Midbrain (tissue), 1 donor: ENCODE data around the gene RNPS1.
A peak's percentile ranks its signal among the peaks of the same experiment; 100 is the strongest.

ENCODE experiments used
- DNase-seq: peaks from one replicate; lab custom pipeline; 2025; lab: John Stamatoyannopoulos, UW

Gene RNPS1

DNA sequence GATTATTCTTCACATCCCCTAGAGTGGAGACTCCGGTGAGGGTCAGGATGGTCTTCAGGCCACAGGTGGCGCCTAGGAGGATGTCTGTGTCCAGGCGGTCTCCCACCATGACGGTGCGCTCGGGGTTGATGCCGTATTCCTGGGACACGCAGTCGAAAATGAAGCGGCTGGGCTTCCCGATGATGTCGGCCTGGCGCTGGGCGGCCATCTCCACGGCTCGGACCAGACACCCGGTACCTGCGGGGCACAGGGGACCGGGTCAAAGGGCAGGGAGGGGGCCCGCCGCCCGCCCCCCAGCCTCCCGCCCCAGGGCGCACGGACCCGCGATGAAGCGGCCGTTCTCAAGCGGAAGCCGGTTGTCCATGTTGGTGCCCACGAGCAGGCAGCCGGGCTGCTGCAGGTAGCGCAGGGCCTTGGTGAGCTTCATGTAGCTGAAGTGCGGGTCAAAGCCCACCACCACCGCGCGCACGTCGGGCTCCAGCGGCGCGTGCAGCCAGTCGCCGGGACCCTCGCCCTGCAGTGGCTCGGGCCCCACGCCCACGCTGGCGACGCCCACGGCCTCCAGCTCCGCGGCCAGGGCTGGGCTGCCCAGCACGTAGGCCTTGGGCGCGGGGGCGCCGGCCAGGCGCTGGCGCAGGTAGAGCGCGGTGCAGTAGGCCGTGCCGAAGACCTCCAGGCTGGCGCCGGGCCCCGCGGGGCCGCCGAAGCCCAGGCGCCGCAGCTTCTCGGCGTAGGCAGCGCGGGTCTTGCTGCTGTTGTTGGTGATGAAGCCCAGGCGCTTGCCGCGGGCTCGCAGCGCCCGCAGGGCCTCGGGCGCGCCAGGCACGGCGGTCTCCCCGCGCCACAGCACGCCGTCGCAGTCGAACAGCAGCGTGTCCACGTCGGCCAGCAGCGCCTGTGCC is 53.9 kb downstream of the RNPS1 start:
- no peak for DNase-seq

GRCh38 chr16:2212362-2213324 is 55.3 kb downstream of the RNPS1 start:
- no peak for DNase-seq

GRCh38 chr16:2211923-2212347 is 56.0 kb downstream of the RNPS1 start:
- DNase-seq: no peak

GRCh38 chr16:2210386-2211365 is 57.2 kb downstream of the RNPS1 start, which contains the start of gene BRICD5:
TSS of gene BRICD5 (minus strand) at chr16:2210863. CDS start at chr16:2210833, 30 bp downstream.
- no peak for DNase-seq

DNA sequence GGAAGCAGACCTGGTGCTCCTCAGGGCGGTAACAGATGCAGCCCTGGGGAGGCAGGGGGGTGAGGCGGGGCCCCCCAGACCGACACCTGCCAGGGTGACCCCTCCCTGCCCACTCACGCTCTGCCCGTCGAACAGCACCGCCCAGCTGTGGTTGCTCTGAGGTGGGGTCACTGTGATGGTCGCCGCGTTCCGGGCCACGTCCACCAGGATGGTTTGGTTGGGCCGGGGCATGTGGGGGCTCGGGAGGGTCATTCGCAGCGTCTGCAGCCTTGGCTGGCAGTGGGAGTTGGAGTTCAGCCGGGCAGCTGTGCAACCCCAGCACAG is 58.0 kb downstream of the RNPS1 start:
- DNase-seq: no peak

DNA sequence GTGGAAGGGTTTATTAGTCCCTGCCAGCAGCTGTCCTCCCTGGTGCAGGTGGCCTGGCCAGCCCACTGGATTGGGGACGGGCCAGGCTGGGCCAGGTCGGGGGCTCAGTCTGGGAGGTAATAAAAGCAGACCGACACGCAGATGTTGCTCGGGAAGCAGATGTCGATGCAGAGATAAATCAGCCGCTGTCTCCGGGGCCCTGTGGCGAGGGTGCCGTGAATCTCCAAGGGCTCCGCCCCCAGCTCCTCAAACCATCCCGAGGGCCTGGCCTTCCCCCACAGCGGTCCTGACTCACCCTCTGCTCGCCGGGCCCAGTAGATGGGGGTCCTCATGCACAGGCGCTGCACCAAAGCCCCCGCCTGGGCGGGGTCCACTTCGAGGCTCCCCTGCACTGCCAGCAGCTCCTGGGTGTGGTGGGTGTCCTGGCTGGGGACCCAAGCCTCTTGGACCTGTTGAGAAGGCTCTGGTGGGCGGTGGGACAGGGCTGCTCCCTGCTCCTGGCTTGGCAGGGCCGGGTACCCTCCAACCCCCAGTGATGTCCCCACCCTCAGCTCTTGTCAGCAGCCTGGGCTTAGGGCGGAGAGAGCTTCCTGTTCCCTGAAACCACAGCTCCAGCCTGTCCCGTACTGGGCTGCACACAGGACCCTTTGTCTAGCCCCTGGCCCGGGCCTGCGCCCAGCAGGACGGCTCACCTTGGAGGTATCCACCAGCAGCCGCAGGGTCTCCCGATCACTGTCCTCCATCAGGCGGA is 58.5 kb downstream of the RNPS1 start:
- no peak for DNase-seq

DNA sequence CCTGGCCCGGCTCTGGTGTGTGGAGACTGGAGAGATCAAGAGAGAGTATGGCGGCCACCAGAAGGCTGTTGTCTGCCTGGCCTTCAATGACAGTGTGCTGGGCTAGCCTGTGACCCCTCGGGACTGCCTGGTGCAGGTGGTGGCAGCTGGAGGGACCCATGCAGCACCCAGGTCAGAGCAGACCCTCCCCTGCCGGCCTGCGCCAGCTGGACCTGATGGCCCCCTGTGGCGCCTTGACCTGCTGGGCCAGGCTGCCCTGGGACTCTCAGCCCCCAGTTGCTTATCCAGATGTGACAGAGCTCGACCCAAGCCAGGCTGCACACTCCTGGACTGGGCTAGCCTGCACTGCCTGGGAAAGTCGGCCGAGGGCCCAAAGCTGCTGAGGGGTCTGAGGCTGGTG is 59.2 kb downstream of the RNPS1 start:
- no peak for DNase-seq

DNA sequence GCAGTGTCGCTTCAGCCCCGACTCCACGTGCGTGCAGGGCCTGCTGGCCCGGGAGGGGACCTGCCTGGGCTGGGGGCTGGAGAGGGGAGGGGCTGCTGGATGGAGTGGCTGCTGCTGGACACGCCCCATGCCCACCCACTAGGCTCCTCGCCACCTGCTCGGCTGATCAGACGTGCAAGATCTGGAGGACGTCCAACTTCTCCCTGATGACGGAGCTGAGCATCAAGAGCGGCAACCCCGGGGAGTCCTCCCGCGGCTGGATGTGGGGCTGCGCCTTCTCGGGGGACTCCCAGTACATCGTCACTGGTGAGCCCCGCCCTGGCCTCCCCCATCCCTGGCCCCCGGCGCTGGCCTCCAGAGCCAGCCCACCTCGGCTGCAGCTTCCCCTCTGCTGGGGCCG is 59.6 kb downstream of the RNPS1 start:
- no peak for DNase-seq

- no peak for DNase-seq
Observed at GRCh38 chr16:2207872-2208271, 60.1 kb downstream of the RNPS1 start.

- no peak for DNase-seq
Observed at GRCh38 chr16:2206780-2207433, 61.0 kb downstream of the RNPS1 start.

DNA sequence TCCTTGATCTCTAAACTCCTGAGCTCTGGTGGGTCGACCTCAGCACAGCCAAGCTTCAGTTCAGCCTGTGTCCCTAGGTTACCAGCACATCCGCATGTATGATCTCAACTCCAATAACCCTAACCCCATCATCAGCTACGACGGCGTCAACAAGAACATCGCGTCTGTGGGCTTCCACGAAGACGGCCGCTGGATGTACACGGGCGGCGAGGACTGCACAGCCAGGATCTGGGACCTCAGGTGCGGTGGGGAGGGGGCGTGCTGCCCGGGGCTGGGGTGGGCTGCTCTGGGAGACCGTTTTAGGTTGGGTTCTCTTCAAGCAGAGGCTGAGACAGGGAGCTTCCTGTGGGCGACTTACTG is 61.5 kb downstream of the RNPS1 start:
- DNase-seq: no peak

DNA sequence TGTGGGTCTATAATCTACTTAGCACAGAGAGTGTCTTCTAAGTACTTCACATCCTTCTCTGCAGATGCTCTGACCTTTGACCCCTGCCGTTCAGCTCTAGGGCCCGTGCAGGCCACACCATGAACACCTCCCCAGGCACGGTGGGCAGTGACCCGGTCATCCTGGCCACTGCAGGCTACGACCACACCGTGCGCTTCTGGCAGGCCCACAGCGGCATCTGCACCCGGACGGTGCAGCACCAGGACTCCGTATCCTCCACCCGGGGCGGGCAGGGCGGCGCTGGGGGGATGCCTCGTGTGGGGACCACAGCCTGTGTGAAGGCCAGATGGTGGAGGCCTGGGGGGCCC is 62.0 kb downstream of the RNPS1 start:
- no peak for DNase-seq

DNA sequence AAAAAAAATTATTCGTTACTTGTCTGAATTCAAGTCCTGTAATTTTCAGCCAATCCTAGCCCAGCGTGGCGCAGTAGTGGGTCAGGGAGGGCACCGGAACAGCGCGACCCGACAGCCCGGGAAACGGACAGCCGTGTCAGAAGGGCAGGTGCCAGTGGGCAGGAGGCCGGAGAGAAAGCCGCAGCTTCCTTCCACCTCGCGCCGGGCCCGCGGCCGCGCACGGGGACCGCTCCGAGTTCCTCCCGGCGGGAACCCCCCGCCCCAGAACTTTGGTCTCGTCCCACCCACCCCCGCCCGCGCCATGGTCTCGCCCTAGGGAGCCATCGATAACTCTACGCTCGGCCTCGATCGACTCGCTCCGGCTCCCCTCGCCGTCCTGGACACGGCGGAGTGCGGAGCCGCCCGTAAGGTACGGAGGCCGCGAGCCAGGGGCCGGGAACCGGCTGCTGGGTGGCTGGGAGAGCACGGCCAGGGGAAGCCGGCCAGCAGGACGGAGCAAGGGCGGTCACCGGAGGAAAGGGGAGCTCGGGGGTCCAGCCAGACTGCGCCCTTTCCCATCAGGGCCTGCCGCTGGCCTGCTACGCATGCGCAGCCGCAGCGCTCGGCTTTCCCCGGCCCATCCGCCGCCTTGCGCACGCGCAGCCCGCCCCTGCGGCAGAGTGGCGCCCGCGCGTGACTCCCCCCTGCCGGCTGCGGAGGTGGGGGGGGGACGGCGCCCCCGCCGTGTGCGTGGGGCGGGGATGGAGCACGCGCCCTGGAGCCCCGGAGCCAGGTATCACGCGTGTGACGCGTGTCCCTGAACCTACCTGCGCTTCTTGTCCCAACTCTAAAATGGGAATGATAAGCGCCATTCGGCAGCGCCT is 62.6 kb downstream of the RNPS1 start, which contains the start of gene MLST8:
Gene MLST8, plus strand, starts transcription at position 351 of the 863 bp plus-strand sequence. CDS start 632 bp downstream, outside the sequence.
- DNase-seq: peak; percentile 88

GRCh38 chr16:2204416-2205103 is 63.4 kb downstream of the RNPS1 start:
- no peak for DNase-seq
